BJ (cell line): ENCODE results near the gene KSR1. TPM values are rescaled to one million over a fixed set of nuclear protein-coding genes. Genes with fewer than 3 reads are reported as not detected.

ENCODE experiments used
- CTCF ChIA-PET: fragments of 350-600 bp; formaldehyde crosslinking; extraction: SDS; loops from one replicate; lab custom pipeline; 2021; ENCODE audit warnings: antibody characterized with exemption, inconsistent platforms; lab: Yijun Ruan, JAX
- POLR2A ChIA-PET: fragments of 300-600 bp; sonication (Branson Sonifier 250); formaldehyde crosslinking; extraction: SDS; loops from one replicate; lab custom pipeline; 2021; ENCODE audit warnings: antibody characterized with exemption; lab: Charles Lee
- DNase-seq: peaks from one replicate; pipeline ENCODE4 v3.0.0-alpha.2; 2011; ENCODE audit warnings: low read depth
- H3K27me3 ChIP-seq: 2 replicates; pipeline ENCODE4 v1.6.0; 2011; ENCODE audit warnings: low read length; ENCODE audit not compliant: control insufficient read depth, insufficient read depth
- H3K36me3 ChIP-seq: 2 replicates; pipeline ENCODE4 v1.5.1; 2011; ENCODE audit warnings: low read length; ENCODE audit not compliant: control insufficient read depth, insufficient read depth
- H3K4me3 ChIP-seq: 2 replicates; pipeline ENCODE4 v1.5.1; 2011; ENCODE audit warnings: low read depth, mild to moderate bottlenecking, control low read depth, low read length
- polyA plus RNA-seq: library from polyadenylated mRNA; depleted of rRNA; stranded (reverse); fragments of >200 nt; gene quantifications from 2 replicates; pipeline ENCODE4 v1.2.3, GENCODE V29; 2011
- TF ChIP-seq, protein P1 (sequence below): IDR thresholded peaks from 2 replicates; pipeline ENCODE4 v1.5.1; 2011; ENCODE audit warnings: low read depth, mild to moderate bottlenecking, control low read depth, inconsistent platforms, low read length, moderate library complexity; ENCODE audit not compliant: insufficient read depth

The KSR1 gene
- polyA plus RNA-seq, 1 experiment: 6.8 TPM

DNA sequence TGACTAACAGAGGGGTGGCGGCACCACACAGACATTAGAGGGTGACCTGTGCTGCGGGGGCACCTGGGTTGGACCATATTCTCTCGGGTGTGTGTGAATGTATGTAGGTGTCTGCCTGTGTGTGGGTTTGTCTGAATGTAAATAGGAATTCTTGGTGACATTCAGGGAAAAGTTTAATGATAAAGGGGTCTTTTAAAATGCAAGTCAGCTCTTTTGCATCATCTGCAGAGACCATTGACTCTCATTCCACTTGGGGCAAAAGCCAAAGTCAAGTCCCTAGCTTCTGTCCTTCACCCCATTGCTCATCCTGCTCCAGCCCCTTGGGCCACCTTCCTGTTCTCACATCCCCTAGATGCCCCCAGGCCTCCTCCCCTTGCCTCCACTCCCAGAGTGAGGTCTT lies 23.6 kb downstream of the KSR1 start:
- no peak for DNase-seq
- Histone ChIP-seq H3K36me3 (no peaks in the 10 kb centered on the region), H3K27me3 (no peaks in the 10 kb centered on the region), H3K4me3 (no peak overlapping the region)
- TF ChIP-seq, protein P1, sequence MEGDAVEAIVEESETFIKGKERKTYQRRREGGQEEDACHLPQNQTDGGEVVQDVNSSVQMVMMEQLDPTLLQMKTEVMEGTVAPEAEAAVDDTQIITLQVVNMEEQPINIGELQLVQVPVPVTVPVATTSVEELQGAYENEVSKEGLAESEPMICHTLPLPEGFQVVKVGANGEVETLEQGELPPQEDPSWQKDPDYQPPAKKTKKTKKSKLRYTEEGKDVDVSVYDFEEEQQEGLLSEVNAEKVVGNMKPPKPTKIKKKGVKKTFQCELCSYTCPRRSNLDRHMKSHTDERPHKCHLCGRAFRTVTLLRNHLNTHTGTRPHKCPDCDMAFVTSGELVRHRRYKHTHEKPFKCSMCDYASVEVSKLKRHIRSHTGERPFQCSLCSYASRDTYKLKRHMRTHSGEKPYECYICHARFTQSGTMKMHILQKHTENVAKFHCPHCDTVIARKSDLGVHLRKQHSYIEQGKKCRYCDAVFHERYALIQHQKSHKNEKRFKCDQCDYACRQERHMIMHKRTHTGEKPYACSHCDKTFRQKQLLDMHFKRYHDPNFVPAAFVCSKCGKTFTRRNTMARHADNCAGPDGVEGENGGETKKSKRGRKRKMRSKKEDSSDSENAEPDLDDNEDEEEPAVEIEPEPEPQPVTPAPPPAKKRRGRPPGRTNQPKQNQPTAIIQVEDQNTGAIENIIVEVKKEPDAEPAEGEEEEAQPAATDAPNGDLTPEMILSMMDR: no peak
- ChIA-PET POLR2A (no interaction called here), CTCF (interaction anchor here (1.2 to 1.7 kb wide), 2 partner anchors 15 to 27 kb away, joined by 3 to 4 read pairs; no protein-coding TSS in a partner anchor)

DNA sequence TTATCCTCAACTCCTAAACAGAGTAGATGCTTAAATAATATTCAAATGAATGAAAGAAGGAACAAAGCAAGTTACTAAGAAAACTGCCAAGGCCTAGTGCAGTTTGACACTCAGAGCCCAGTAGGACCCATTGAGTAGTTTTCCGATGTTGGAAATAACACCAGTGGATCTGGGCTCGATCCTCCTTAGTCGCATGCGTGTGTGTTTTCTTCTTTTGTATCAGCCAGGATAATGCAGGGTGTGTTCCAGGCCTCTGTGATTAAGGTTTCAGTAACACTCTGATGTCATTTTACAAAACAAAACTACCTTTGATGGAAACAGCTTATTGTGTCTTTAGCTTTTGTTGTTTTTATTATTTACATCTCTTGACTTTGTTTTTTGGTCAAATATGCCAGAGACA lies 24.5 kb downstream of the KSR1 start:
- TF ChIP-seq, protein P1: no peak
- POLR2A ChIA-PET: no interaction called here
- Histone ChIP-seq H3K4me3 (no peak overlapping the region), H3K36me3 (no peaks in the 10 kb centered on the region; the same call in 1 of the 2 replicates), H3K27me3 (no peaks in the 10 kb centered on the region)
- CTCF ChIA-PET: interaction anchor here (1.2 to 1.7 kb wide), 3 partner anchors 16 to 122 kb away, joined by 3 to 4 read pairs (median 4); no protein-coding TSS in a partner anchor
- no peak for DNase-seq

DNA sequence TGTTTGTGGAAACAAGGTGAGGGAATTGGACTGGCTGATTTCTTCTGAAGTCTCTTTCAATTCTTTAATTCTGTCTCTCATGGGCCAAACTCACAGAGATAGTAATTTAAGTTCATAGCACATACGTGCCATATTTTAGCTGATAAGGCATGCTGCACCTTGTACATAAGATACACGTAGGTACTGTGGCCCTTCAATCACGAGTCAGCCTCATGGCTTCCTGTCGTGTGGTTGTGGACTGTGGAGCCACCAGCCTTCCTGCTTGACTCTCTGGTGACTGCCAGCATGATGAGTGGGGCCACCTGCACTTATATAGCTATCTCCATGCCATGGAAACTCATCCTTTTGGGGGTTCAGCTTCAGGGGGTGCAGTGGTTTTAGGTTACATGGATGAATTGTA lies 25.1 kb downstream of the KSR1 start:
- ChIA-PET POLR2A (interaction anchor here (0.6 kb wide), 1 partner anchor 15 kb away, joined by 3 read pairs; no protein-coding TSS in a partner anchor), CTCF (interaction anchor here (0.9 to 1.7 kb wide), 3 partner anchors 11 to 121 kb away, joined by 3 to 4 read pairs (median 4); no protein-coding TSS in a partner anchor)
- DNase-seq: no peak

DNA sequence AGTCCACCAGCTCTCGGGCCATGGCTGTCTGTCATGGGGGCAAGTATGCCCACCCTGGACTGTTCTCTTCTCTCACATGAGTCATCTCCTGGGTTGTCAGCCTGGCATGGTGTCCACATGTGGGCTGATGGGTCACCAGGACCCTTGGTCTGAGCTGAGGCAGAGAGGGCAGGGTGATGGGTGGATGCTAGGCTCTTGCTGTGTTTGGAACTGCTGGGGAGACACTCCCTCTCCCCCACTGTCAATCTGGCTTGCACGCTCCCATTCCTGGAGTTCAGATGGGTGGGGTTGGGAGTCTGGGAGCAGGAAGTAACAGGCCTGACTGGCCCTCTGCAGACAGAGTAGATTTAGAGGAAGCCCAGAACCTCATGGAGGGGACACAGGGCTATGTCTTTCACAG lies 28.9 kb downstream of the KSR1 start:
- Histone ChIP-seq H3K27me3 (no peaks in the 10 kb centered on the region), H3K4me3 (no peak overlapping the region), H3K36me3 (no peaks in the 10 kb centered on the region; the same call in 1 of the 2 replicates)
- TF ChIP-seq, protein P1: no peak
- no peak for DNase-seq
- ChIA-PET CTCF (no interaction called here), POLR2A (no interaction called here)

More for the DNA sequence above, 25.1 kb downstream of the KSR1 start:
- H3K4me3 ChIP-seq: no peak overlapping the region
- TF ChIP-seq, protein P1: no peak
- H3K27me3 ChIP-seq: no peaks in the 10 kb centered on the region
- H3K36me3 ChIP-seq: no peaks in the 10 kb centered on the region; the same call in 1 of the 2 replicates

DNA sequence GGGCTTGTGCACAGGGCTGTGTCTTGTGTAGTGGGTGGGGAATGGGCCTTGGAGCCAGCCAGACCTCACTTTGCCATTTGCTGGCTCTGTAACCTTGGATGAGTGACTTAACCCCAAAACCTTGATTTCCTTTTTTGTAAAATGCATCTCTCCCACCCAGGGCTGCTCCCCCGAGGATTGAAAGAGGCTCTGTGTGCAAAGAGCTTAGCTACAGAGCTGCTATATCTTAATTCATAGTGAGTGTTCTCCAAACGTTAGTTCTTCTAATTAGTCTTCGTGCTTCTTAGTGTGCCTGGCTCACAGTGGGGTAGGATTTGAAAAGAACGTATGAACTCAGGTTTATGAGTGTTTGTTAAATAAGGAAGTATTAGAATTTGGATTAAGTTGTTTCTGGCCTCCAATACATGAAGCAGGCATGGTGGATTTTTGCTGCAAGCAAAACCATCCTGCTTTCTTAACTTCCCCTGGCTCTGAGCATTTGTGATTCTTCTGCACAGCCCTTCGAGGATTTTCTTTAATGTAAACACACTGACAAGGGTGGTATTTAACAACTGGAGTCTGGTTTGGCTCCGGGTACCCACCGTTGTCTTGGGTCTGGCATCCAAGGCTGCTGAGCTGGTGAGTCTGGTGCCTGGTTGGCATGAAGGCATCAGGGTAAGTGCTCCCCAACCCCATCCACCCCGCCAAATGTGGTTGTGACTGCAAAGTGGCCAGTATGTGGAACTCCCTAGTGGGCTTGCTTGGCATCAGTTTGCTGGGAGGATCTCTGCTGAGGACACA lies 29.7 kb downstream of the KSR1 start:
- TF ChIP-seq, protein P1: no peak
- H3K4me3 ChIP-seq: no peak overlapping the region
- DNase-seq: no peak
- ChIA-PET CTCF (interaction anchor here (0.8 kb wide), 1 partner anchor 114 kb away, joined by 3 read pairs; no protein-coding TSS in a partner anchor), POLR2A (no interaction called here)
- H3K36me3 ChIP-seq: no peaks in the 10 kb centered on the region; the same call in 1 of the 2 replicates
- H3K27me3 ChIP-seq: no peaks in the 10 kb centered on the region
